Glutamatergic neuron (in vitro differentiated cells): ENCODE data around the gene METTL3. TPM values are rescaled to one million over a fixed set of nuclear protein-coding genes. Genes with fewer than 3 reads are reported as not detected.

Source experiments
- DNase-seq: peaks from one replicate; pipeline ENCODE4 v3.0.0; 2022
- H3K27ac Mint-ChIP-seq: one replicate; pipeline ENCODE4 v1.8.0; 2020; ENCODE audit warnings: mild to moderate bottlenecking, mixed read lengths, inconsistent platforms; ENCODE audit not compliant: unreplicated experiment
- H3K27me3 Mint-ChIP-seq: one replicate; pipeline ENCODE4 v1.8.0; 2020; ENCODE audit warnings: mild to moderate bottlenecking, moderate library complexity, mixed read lengths, inconsistent platforms; ENCODE audit not compliant: unreplicated experiment
- H3K36me3 Mint-ChIP-seq: one replicate; pipeline ENCODE4 v1.8.0; 2020; ENCODE audit warnings: mild to moderate bottlenecking, mixed read lengths, inconsistent platforms; ENCODE audit not compliant: unreplicated experiment
- H3K4me1 Mint-ChIP-seq: one replicate; pipeline ENCODE4 v1.8.0; 2020; ENCODE audit warnings: mild to moderate bottlenecking, low read depth, mixed read lengths, inconsistent platforms; ENCODE audit not compliant: unreplicated experiment
- H3K4me3 Mint-ChIP-seq: one replicate; pipeline ENCODE4 v1.8.0; 2020; ENCODE audit warnings: mild to moderate bottlenecking, mixed read lengths, inconsistent platforms; ENCODE audit not compliant: unreplicated experiment
- H3K9me3 Mint-ChIP-seq: one replicate; pipeline ENCODE4 v1.8.0; 2020; ENCODE audit warnings: mild to moderate bottlenecking, moderate library complexity, mixed read lengths, inconsistent platforms; ENCODE audit not compliant: unreplicated experiment
- total RNA-seq: library from RNA; stranded (reverse); fragmentation: NEBNext Ultra II Directional; extraction: Animal tissue kit (Norgen Biotek cat#: 25700); gene quantifications from one replicate; pipeline ENCODE4 v1.2.1, GENCODE V29; 2021; ENCODE audit not compliant: unreplicated experiment
- TF ChIP-seq, protein P1 (sequence below): fragments of 200-600 bp; sonication (generic); IDR thresholded peaks from one replicate; pipeline ENCODE4 v1.5.0; 2021; ENCODE audit not compliant: partially characterized antibody, unreplicated experiment

The METTL3 gene
- total RNA-seq, 1 donor from 2014 or later: 90.0 TPM

- Mint-ChIP-seq H3K4me1 (peaks cover 3% of the 10 kb centered on the region), H3K4me3 (peak within 1 kb of the TSS; percentile 100)
- peak; percentile 93 for DNase-seq
These were observed 34.0 kb downstream of the METTL3 start, which contains the start of the genes RAB2B and TOX4 for GRCh38 chr14:21476925-21477681. Gene RAB2B (minus strand): TSS chr14:21476959. CDS start chr14:21476872, 87 bp downstream. Gene TOX4 (plus strand): TSS chr14:21477195. CDS start chr14:21477279, 84 bp downstream.

GRCh38 chr14:21476523-21476924 lies 34.6 kb downstream of the METTL3 start:
- H3K27me3 Mint-ChIP-seq: peaks cover 6% of the 10 kb centered on the region
- H3K9me3 Mint-ChIP-seq: peaks cover 6% of the 10 kb centered on the region
- peak overlapping the region; percentile 90 for H3K27ac Mint-ChIP-seq
- H3K36me3 Mint-ChIP-seq: no peaks in the 10 kb centered on the region
- DNase-seq: peak; percentile 71
- TF ChIP-seq, protein P1, sequence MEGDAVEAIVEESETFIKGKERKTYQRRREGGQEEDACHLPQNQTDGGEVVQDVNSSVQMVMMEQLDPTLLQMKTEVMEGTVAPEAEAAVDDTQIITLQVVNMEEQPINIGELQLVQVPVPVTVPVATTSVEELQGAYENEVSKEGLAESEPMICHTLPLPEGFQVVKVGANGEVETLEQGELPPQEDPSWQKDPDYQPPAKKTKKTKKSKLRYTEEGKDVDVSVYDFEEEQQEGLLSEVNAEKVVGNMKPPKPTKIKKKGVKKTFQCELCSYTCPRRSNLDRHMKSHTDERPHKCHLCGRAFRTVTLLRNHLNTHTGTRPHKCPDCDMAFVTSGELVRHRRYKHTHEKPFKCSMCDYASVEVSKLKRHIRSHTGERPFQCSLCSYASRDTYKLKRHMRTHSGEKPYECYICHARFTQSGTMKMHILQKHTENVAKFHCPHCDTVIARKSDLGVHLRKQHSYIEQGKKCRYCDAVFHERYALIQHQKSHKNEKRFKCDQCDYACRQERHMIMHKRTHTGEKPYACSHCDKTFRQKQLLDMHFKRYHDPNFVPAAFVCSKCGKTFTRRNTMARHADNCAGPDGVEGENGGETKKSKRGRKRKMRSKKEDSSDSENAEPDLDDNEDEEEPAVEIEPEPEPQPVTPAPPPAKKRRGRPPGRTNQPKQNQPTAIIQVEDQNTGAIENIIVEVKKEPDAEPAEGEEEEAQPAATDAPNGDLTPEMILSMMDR: no peak
- H3K4me1 Mint-ChIP-seq: peaks cover 3% of the 10 kb centered on the region
- peak overlapping the region; percentile 100 for H3K4me3 Mint-ChIP-seq

More at GRCh38 chr14:21476925-21477681, 34.0 kb downstream of the METTL3 start, which contains the start of the genes RAB2B and TOX4:
- TF ChIP-seq, protein P1: peak; percentile 76
- H3K9me3 Mint-ChIP-seq: peaks cover 6% of the 10 kb centered on the region
- peak within 1 kb of the TSS; percentile 90 for H3K27ac Mint-ChIP-seq
- no peaks in the 10 kb centered on the region for H3K36me3 Mint-ChIP-seq
- peaks cover 6% of the 10 kb centered on the region for H3K27me3 Mint-ChIP-seq

- H3K9me3 Mint-ChIP-seq: peaks cover 6% of the 10 kb centered on the region
- H3K27me3 Mint-ChIP-seq: peaks cover 6% of the 10 kb centered on the region
- no peak overlapping the region for H3K27ac Mint-ChIP-seq
- DNase-seq: no peak
- H3K4me1 Mint-ChIP-seq: peaks cover 3% of the 10 kb centered on the region
- H3K4me3 Mint-ChIP-seq: peak overlapping the region; percentile 100
- TF ChIP-seq, protein P1: no peak
- H3K36me3 Mint-ChIP-seq: no peaks in the 10 kb centered on the region
These were observed 35.2 kb downstream of the METTL3 start for GRCh38 chr14:21475767-21476522.

- no peak overlapping the region for H3K4me3 Mint-ChIP-seq
- H3K4me1 Mint-ChIP-seq: no peaks in the 10 kb centered on the region
- TF ChIP-seq, protein P1: no peak
- H3K27ac Mint-ChIP-seq: no peak overlapping the region
- no peaks in the 10 kb centered on the region for H3K27me3 Mint-ChIP-seq
- DNase-seq: no peak
- H3K9me3 Mint-ChIP-seq: no peaks in the 10 kb centered on the region
- H3K36me3 Mint-ChIP-seq: no peaks in the 10 kb centered on the region
These were observed 43.5 kb downstream of the METTL3 start for GRCh38 chr14:21467616-21468015.
